ENCODE measurements around the gene BNC2.

Gene BNC2

GRCh38 chr9:16512281-16512680 lies 358.2 kb downstream of the BNC2 start:
- in situ Hi-C loops (cut with HindIII; ENCODE audit: low pct_ligation_motif_present, low sequenced_read_pairs) = no loop called here
- Histone ChIP-seq H3K4me3 (ENCODE audit: low read depth, low read length) (no peak overlapping the region), H3K36me3 (replicated peaks) (no peaks in the 10 kb centered on the region), H3K27me3 (replicated peaks) (no peaks in the 10 kb centered on the region), H3K27ac (no peak overlapping the region)
- no peak for DNase-seq
- TF ChIP-seq, protein P1, sequence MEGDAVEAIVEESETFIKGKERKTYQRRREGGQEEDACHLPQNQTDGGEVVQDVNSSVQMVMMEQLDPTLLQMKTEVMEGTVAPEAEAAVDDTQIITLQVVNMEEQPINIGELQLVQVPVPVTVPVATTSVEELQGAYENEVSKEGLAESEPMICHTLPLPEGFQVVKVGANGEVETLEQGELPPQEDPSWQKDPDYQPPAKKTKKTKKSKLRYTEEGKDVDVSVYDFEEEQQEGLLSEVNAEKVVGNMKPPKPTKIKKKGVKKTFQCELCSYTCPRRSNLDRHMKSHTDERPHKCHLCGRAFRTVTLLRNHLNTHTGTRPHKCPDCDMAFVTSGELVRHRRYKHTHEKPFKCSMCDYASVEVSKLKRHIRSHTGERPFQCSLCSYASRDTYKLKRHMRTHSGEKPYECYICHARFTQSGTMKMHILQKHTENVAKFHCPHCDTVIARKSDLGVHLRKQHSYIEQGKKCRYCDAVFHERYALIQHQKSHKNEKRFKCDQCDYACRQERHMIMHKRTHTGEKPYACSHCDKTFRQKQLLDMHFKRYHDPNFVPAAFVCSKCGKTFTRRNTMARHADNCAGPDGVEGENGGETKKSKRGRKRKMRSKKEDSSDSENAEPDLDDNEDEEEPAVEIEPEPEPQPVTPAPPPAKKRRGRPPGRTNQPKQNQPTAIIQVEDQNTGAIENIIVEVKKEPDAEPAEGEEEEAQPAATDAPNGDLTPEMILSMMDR (IDR thresholded peaks at IDR 0.05; ENCODE audit: low read depth, low read length, missing control alignments) = no peak

DNA sequence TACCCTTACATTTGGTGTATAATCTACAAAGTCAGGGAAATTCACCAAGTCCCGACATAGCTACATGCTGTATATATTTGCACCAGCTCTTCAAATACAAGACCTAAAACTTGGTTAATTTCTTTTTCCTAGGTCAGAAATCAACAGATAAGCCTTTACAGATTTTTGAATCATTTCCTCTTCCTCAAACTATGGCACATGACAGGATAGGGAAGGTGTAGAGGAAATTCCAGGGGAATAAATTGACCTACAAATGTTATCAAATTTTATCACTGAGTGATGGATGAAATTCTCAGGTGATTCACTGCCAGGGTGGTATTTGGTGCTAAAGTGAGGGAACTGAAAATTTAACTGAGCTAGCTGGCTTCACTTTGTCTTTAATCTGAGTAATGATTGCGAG lies 360.0 kb downstream of the BNC2 start:
- Histone ChIP-seq H3K27ac (no peak overlapping the region), H3K4me3 (ENCODE audit: low read depth, low read length) (no peak overlapping the region), H3K27me3 (replicated peaks) (no peaks in the 10 kb centered on the region), H3K36me3 (replicated peaks) (no peaks in the 10 kb centered on the region)
- no peak for DNase-seq
- TF ChIP-seq, protein P1 (IDR thresholded peaks at IDR 0.05; ENCODE audit: low read depth, low read length, missing control alignments) = no peak
- in situ Hi-C loops (cut with HindIII; ENCODE audit: low pct_ligation_motif_present, low sequenced_read_pairs) = no loop called here

GRCh38 chr9:16509997-16510396 lies 360.5 kb downstream of the BNC2 start:
- Histone ChIP-seq H3K27ac (no peak overlapping the region), H3K36me3 (replicated peaks) (no peaks in the 10 kb centered on the region), H3K4me3 (ENCODE audit: low read depth, low read length) (no peak overlapping the region), H3K27me3 (replicated peaks) (no peaks in the 10 kb centered on the region)
- DNase-seq = peak; percentile 71
- in situ Hi-C loops (cut with HindIII; ENCODE audit: low pct_ligation_motif_present, low sequenced_read_pairs) = no loop called here
- TF ChIP-seq, protein P1 (IDR thresholded peaks at IDR 0.05; ENCODE audit: low read depth, low read length, missing control alignments) = no peak

- Histone ChIP-seq H3K27me3 (replicated peaks) (no peaks in the 10 kb centered on the region), H3K27ac (peak overlapping the region; percentile 80), H3K36me3 (replicated peaks) (no peaks in the 10 kb centered on the region), H3K4me3 (ENCODE audit: low read depth, low read length) (no peak overlapping the region)
- peak; percentile 82 for DNase-seq
- TF ChIP-seq, protein P1 (IDR thresholded peaks at IDR 0.05; ENCODE audit: low read depth, low read length, missing control alignments) = no peak
- in situ Hi-C loops (cut with HindIII; ENCODE audit: low pct_ligation_motif_present, low sequenced_read_pairs) = no loop called here
Observed at GRCh38 chr9:16505199-16505598, 365.3 kb downstream of the BNC2 start.

GRCh38 chr9:16501726-16502125 lies 368.7 kb downstream of the BNC2 start:
- in situ Hi-C loops (cut with HindIII; ENCODE audit: low pct_ligation_motif_present, low sequenced_read_pairs) = no loop called here
- H3K4me3 ChIP-seq (ENCODE audit: low read depth, low read length) = no peak overlapping the region
- no peaks in the 10 kb centered on the region for H3K27me3 ChIP-seq (replicated peaks)
- TF ChIP-seq, protein P1 (IDR thresholded peaks at IDR 0.05; ENCODE audit: low read depth, low read length, missing control alignments) = no peak
- no peak for DNase-seq
- H3K27ac ChIP-seq = peak overlapping the region; percentile 13
- no peaks in the 10 kb centered on the region for H3K36me3 ChIP-seq (replicated peaks)

GRCh38 chr9:16501141-16501540 lies 369.3 kb downstream of the BNC2 start:
- H3K36me3 ChIP-seq (replicated peaks) = no peaks in the 10 kb centered on the region
- no peaks in the 10 kb centered on the region for H3K27me3 ChIP-seq (replicated peaks)
- H3K27ac ChIP-seq = peak overlapping the region; percentile 45
- TF ChIP-seq, protein P1 (IDR thresholded peaks at IDR 0.05; ENCODE audit: low read depth, low read length, missing control alignments) = no peak
- H3K4me3 ChIP-seq (ENCODE audit: low read depth, low read length) = no peak overlapping the region
- DNase-seq = no peak
- in situ Hi-C loops (cut with HindIII; ENCODE audit: low pct_ligation_motif_present, low sequenced_read_pairs) = no loop called here
